A549 (cell line): Measurements from ENCODE around the gene RALGDS.

Experiments
- BHLHE40 ChIP-seq: IDR thresholded peaks from 2 replicates; pipeline ENCODE4 v1.6.1; 2012; ENCODE audit warnings: low read depth, low read length, inconsistent platforms
- HOXB13 ChIP-seq: fragments of 250-450 bp; sonication (Bioruptor Pico); IDR thresholded peaks from 2 replicates; pipeline ENCODE4 v1.5.0; 2020; ENCODE audit warnings: low read depth, mild to moderate bottlenecking, moderate library complexity
- JUN ChIP-seq, 2 experiments: fragments of >200 bp; sonication (Bioruptor Twin); formaldehyde crosslinking; IDR thresholded peaks; 2 replicates in 1 of 2; 3 replicates in 1 of 2; pipeline ENCODE4 v1.6.1; 2016 to 2017
- MYC ChIP-seq: IDR thresholded peaks from 2 replicates; pipeline ENCODE4 v1.6.1; 2012; ENCODE audit warnings: mild to moderate bottlenecking, inconsistent platforms, low read length, improper control_type of control experiment, borderline replicate concordance
- PHF8 ChIP-seq: fragments of 200-600 bp; sonication (generic); IDR thresholded peaks from 2 replicates; pipeline ENCODE4 v1.6.1; 2016; ENCODE audit warnings: low read depth, mild to moderate bottlenecking, antibody characterized with exemption, moderate library complexity, borderline replicate concordance
- POLR2A ChIP-seq: IDR thresholded peaks from 2 replicates; pipeline ENCODE4 v1.6.1; 2012; ENCODE audit warnings: mild to moderate bottlenecking, low read length
- POLR2AphosphoS2 ChIP-seq: conservative IDR thresholded peaks from 2 replicates; pipeline ENCODE4 v1.6.1; 2012; ENCODE audit warnings: low read length, improper control_type of control experiment, inconsistent platforms
- RAD21 ChIP-seq, 2 experiments: fragments of >200 bp in 1 of 2; sonication (Bioruptor Twin) in 1 of 2; formaldehyde crosslinking in 1 of 2; IDR thresholded peaks in 1 of 2; conservative IDR thresholded peaks in 1 of 2; 2 replicates in 1 of 2; 3 replicates in 1 of 2; pipeline ENCODE4 v1.6.1; 2012 to 2018; ENCODE audit warnings: inconsistent platforms in 1 of 2
- ZFP36 ChIP-seq: fragments of 450-650 bp; IDR thresholded peaks from 2 replicates; pipeline ENCODE4 v1.6.1; 2014; ENCODE audit warnings: borderline replicate concordance; ENCODE audit not compliant: partially characterized antibody
- ZNF302 ChIP-seq: fragments of 250-450 bp; sonication (Bioruptor Pico); IDR thresholded peaks from 2 replicates; pipeline ENCODE4 v1.9.0; 2021; ENCODE audit warnings: inconsistent platforms, mild to moderate bottlenecking, moderate library complexity
- TF ChIP-seq, protein P1 (sequence below): fragments of >200 bp; sonication (Bioruptor Twin); formaldehyde crosslinking; IDR thresholded peaks from 3 replicates; pipeline ENCODE4 v1.5.1; 2016
- TF ChIP-seq, protein P2 (sequence below): IDR thresholded peaks from 2 replicates; pipeline ENCODE4 v1.6.1; 2012
- TF ChIP-seq, protein P3 (sequence below): fragments of 200-600 bp; sonication (generic); IDR thresholded peaks from 2 replicates; pipeline ENCODE4 v1.6.1; 2016; ENCODE audit warnings: antibody characterized with exemption, mild to moderate bottlenecking, moderate library complexity

DNA sequence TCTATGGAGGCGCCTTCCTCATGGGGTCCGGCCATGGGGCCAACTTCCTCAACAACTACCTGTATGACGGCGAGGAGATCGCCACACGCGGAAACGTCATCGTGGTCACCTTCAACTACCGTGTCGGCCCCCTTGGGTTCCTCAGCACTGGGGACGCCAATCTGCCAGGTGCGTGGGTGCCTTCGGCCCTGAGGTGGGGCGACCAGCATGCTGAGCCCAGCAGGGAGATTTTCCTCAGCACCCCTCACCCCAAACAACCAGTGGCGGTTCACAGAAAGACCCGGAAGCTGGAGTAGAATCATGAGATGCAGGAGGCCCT is 56.0 kb downstream of the RALGDS start:
- TF ChIP-seq, protein P1, sequence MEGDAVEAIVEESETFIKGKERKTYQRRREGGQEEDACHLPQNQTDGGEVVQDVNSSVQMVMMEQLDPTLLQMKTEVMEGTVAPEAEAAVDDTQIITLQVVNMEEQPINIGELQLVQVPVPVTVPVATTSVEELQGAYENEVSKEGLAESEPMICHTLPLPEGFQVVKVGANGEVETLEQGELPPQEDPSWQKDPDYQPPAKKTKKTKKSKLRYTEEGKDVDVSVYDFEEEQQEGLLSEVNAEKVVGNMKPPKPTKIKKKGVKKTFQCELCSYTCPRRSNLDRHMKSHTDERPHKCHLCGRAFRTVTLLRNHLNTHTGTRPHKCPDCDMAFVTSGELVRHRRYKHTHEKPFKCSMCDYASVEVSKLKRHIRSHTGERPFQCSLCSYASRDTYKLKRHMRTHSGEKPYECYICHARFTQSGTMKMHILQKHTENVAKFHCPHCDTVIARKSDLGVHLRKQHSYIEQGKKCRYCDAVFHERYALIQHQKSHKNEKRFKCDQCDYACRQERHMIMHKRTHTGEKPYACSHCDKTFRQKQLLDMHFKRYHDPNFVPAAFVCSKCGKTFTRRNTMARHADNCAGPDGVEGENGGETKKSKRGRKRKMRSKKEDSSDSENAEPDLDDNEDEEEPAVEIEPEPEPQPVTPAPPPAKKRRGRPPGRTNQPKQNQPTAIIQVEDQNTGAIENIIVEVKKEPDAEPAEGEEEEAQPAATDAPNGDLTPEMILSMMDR: no peak
- TF ChIP-seq RAD21 (conservative IDR thresholded peaks at IDR 0.05 in 1 of 2, IDR thresholded peaks at IDR 0.05 in 1 of 2): no peak
- TF ChIP-seq BHLHE40: no peak
- TF ChIP-seq POLR2A: no peak
- TF ChIP-seq PHF8: no peak
- no peak for TF ChIP-seq HOXB13
- TF ChIP-seq, protein P2, sequence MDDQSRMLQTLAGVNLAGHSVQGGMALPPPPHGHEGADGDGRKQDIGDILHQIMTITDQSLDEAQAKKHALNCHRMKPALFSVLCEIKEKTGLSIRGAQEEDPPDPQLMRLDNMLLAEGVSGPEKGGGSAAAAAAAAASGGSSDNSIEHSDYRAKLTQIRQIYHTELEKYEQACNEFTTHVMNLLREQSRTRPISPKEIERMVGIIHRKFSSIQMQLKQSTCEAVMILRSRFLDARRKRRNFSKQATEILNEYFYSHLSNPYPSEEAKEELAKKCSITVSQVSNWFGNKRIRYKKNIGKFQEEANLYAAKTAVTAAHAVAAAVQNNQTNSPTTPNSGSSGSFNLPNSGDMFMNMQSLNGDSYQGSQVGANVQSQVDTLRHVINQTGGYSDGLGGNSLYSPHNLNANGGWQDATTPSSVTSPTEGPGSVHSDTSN: no peak
- no peak for TF ChIP-seq MYC
- no peak for TF ChIP-seq ZFP36
- TF ChIP-seq POLR2AphosphoS2: no peak
- TF ChIP-seq ZNF302 (CRISPR knock-in tag): no peak
- TF ChIP-seq, protein P3, sequence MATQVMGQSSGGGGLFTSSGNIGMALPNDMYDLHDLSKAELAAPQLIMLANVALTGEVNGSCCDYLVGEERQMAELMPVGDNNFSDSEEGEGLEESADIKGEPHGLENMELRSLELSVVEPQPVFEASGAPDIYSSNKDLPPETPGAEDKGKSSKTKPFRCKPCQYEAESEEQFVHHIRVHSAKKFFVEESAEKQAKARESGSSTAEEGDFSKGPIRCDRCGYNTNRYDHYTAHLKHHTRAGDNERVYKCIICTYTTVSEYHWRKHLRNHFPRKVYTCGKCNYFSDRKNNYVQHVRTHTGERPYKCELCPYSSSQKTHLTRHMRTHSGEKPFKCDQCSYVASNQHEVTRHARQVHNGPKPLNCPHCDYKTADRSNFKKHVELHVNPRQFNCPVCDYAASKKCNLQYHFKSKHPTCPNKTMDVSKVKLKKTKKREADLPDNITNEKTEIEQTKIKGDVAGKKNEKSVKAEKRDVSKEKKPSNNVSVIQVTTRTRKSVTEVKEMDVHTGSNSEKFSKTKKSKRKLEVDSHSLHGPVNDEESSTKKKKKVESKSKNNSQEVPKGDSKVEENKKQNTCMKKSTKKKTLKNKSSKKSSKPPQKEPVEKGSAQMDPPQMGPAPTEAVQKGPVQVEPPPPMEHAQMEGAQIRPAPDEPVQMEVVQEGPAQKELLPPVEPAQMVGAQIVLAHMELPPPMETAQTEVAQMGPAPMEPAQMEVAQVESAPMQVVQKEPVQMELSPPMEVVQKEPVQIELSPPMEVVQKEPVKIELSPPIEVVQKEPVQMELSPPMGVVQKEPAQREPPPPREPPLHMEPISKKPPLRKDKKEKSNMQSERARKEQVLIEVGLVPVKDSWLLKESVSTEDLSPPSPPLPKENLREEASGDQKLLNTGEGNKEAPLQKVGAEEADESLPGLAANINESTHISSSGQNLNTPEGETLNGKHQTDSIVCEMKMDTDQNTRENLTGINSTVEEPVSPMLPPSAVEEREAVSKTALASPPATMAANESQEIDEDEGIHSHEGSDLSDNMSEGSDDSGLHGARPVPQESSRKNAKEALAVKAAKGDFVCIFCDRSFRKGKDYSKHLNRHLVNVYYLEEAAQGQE: no peak
- TF ChIP-seq JUN (IDR thresholded peaks at IDR 0.05): no peak
